GM12875 (cell line): ENCODE measurements around the gene MRPL23.

ENCODE experiments used
- H3K4me3 ChIP-seq: one replicate; pipeline ENCODE4 v1.5.1; 2011; ENCODE audit warnings: low read depth, low read length, control low read depth
- TF ChIP-seq, protein P1 (sequence below): IDR thresholded peaks from 2 replicates; pipeline ENCODE4 v1.5.1; 2011; ENCODE audit warnings: low read depth, mild to moderate bottlenecking, control low read depth, inconsistent platforms, low read length, moderate library complexity, borderline replicate concordance; ENCODE audit not compliant: insufficient read depth

MRPL23 gene

DNA sequence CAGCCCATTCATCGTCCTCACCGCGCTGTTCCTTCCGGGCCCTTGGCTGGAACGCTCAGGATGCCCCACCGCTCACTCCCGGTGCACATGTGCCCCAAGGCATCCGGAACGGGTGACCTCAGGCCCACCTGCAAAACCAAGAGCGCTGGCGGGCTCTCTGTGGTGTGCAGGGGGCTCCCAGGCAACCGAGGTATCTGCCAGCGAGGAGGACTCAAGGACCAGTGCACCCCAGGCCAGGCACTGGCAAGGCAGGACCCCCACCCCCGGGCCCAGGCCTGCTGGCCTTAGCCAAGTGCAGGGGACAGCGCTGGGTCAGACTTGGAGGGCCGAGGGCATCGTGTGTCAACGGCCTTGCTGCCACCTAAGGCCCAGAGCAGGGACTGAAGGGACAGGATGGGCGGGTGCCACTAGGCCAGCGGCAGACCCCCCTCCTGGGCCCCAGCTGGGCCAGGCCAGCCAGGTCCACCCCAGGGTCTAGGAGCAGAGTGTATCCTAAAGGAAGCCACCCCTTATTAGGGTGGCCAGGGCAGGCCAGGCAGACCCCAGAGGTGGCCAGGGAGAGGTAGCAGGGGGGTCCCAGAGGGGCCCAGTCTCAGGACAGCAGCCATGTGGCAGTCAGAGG is 19.2 kb upstream of the MRPL23 start:
- TF ChIP-seq, protein P1, sequence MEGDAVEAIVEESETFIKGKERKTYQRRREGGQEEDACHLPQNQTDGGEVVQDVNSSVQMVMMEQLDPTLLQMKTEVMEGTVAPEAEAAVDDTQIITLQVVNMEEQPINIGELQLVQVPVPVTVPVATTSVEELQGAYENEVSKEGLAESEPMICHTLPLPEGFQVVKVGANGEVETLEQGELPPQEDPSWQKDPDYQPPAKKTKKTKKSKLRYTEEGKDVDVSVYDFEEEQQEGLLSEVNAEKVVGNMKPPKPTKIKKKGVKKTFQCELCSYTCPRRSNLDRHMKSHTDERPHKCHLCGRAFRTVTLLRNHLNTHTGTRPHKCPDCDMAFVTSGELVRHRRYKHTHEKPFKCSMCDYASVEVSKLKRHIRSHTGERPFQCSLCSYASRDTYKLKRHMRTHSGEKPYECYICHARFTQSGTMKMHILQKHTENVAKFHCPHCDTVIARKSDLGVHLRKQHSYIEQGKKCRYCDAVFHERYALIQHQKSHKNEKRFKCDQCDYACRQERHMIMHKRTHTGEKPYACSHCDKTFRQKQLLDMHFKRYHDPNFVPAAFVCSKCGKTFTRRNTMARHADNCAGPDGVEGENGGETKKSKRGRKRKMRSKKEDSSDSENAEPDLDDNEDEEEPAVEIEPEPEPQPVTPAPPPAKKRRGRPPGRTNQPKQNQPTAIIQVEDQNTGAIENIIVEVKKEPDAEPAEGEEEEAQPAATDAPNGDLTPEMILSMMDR: no peak
- H3K4me3 ChIP-seq: no peak overlapping the region

- TF ChIP-seq, protein P1: no peak
- H3K4me3 ChIP-seq: no peak overlapping the region
These were observed 18.7 kb upstream of the MRPL23 start for GRCh38 chr11:1928470-1928890.

DNA sequence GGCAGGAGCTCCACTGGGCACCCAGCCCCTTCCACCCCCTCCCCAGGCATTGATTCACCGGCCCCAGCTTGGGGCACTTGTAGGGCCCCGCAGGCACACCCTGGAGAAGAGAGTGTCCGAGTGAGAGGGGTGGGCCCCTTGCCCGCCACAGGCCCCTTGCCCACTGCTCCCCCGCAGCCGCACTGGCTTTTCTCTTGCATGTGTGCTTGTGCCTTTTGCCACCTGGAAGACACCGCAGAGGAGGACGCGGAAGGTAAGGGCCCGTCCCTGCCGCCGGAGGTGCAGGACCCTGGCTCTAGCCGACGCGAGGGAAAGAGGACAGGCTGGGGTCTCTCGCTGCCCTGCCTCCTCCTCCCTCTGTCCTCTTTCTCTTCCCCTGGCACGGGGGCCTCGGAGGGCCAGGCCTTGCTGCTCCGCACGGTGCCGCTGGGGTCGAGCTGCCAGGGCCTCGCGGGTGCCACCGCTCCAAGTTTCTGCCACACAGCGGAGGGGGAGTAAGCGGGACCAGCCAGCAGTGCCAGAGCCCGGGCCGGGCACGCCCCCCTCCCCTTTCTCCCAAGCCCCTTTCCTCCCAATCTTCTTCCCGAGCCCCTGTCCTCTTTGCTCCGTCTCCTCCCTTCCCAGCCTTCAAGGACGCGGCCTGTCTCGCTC is 18.1 kb upstream of the MRPL23 start:
- no peak overlapping the region for H3K4me3 ChIP-seq
- TF ChIP-seq, protein P1: no peak

DNA sequence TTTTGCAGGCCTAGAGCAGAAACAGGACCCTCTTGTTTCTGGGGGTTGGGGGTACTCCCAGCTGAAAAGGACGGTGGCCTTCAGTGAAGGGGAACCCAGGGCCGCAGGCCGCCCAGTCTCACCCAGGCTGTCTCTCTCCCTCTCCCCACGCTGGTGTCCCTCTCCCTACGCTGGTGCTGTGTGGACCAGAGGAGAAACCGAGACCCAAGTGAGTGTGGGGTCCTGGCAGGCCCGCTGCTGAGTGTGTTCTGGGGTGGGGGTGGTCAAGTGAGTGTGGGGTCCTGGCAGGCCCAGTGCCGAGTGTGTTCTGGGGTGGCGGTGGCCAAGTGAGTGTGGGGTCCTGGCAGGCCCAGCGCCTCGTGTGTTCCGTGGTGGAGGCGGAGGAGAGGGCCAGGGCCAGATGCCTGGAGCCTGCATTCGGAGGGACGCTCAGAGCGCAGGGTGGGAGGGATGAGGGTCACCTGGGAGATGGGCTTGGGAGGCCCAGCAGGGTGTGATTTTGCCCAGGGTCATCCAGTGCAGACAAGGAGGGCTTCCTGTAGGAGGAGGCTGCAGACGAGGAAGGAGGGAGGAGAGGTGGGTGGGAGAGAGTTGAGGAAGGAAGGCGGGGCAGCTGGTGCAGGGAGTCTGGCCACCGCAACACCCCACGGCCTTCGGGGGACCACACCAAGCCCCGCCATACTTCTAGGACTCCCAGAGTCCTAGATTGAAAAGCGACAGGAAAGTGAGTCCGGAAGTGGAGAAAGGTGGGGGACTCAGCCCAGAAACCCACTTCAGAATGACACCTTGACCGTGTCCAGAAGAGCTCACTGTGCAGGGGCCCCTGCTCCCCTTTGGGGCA is 17.3 kb upstream of the MRPL23 start:
- TF ChIP-seq, protein P1: no peak
- H3K4me3 ChIP-seq: no peak overlapping the region

- no peak overlapping the region for H3K4me3 ChIP-seq
- TF ChIP-seq, protein P1: no peak
These were observed 16.7 kb upstream of the MRPL23 start for GRCh38 chr11:1930462-1930830.

DNA sequence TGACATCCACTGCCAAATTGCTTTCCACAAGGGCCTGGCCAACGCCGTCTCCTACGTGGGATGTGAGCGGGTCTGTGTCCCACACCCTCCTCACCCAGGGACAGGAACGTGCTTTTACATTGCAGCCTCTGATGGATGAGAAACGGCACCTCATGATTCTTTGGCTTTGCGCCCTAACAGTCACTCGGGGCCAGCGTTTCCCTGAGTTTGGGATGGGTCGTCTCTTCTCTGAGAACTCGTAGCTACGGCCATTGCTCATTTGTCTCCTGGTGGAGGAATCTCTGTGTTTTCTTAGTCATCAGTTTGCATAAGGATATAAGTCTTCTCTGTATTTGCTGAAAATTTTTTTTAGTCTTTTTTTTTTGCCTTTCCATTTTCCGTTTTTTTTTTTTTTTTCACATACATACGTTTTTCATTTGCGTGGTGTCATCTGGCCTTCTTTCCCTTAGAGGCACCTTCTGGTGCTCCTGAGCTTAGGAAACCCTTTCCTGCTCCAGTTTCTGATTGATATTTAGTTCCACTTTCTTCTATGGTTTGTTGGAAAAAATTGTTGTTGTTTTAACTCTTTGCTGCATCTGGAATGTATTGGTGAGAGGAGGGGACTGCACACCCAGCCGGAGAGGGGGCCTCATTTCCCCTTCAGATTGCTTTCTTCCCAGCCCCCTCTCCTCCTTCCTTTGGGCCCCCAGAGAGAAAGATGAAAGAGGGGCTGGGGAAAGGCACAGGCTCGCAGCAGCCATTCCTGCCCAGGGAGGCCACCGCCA is 15.6 kb upstream of the MRPL23 start:
- no peak overlapping the region for H3K4me3 ChIP-seq
- TF ChIP-seq, protein P1: no peak
